HepG2 (cell line): ENCODE results near the gene CLASP1. TPM values are rescaled to one million over a fixed set of nuclear protein-coding genes. Genes with fewer than 3 reads are reported as not detected.

Source experiments
- ATAC-seq: fragments of 200-7000 bp; cut with Tn5 transposase; 3 replicates; pipeline ENCODE4 v1.9.1; 2020; ENCODE audit warnings: mild to moderate bottlenecking, moderate library complexity
- BruUV-seq: library from RNA; stranded (reverse); fragments of 400-500 nt; replicated peaks from 2 replicates; lab custom pipeline; 2021; lab: Mats Ljungman, UMichigan
- CTCF ChIA-PET: fragments of 300-600 bp; formaldehyde crosslinking; extraction: SDS; loops from one replicate; lab custom pipeline; 2021; ENCODE audit warnings: low total read pairs, inconsistent platforms, low intra/inter-chr PET ratio; lab: Yijun Ruan, JAX
- POLR2A ChIA-PET: fragments of 350-600 bp; sonication (Branson Sonifier 250); formaldehyde crosslinking; loops from one replicate; lab custom pipeline; 2020; ENCODE audit warnings: antibody characterized with exemption, inconsistent platforms; lab: Yijun Ruan, JAX
- DNase-seq: peaks from one replicate; pipeline ENCODE4 v3.0.0-alpha.2; 2015; ENCODE audit warnings: low spot score
- FAIRE-seq: peaks from 3 replicates; lab custom pipeline; 2011; peaks lifted over from hg19 to GRCh38; lab: Jason Lieb, UNC
- H2AFZ ChIP-seq: one replicate; pipeline ENCODE4 v1.6.1; 2011; ENCODE audit warnings: low read length, inconsistent platforms
- H3K27ac ChIP-seq: fragments of 300-600 bp; 3 replicates; pipeline ENCODE4 v1.8.0; 2011; ENCODE audit warnings: mixed run types, mild to moderate bottlenecking, mixed read lengths, low read length, inconsistent platforms; ENCODE audit not compliant: insufficient read depth; ENCODE audit errors: extremely low read length
- H3K27me3 ChIP-seq, 2 experiments: fragments of 200-600 bp in 1 of 2; 2 replicates in 1 of 2; 3 replicates in 1 of 2; pipeline versions ENCODE4 v1.6.0 to v1.8.0; 2011; ENCODE audit warnings: low read length in 2 of 2, mild to moderate bottlenecking in 2 of 2, moderate library complexity in 2 of 2, inconsistent platforms in 1 of 2; ENCODE audit not compliant: insufficient read depth in 2 of 2, control insufficient read depth in 1 of 2
- H3K36me3 ChIP-seq, 2 experiments: fragments of 200-600 bp in 1 of 2; replicated peaks in 1 of 2; 2 replicates in 1 of 2; 3 replicates in 1 of 2; pipeline versions ENCODE4 v1.5.1 to v1.8.0; 2011; ENCODE audit warnings: low read length in 2 of 2, inconsistent platforms in 1 of 2; ENCODE audit not compliant: insufficient read depth in 2 of 2, control insufficient read depth in 1 of 2
- H3K4me1 ChIP-seq: 2 replicates; pipeline ENCODE4 v1.5.1; 2012; ENCODE audit warnings: low read length, inconsistent platforms; ENCODE audit not compliant: insufficient read depth
- H3K4me2 ChIP-seq: 2 replicates; pipeline ENCODE4 v1.6.0; 2011; ENCODE audit warnings: low read depth, low read length, inconsistent platforms
- H3K4me3 ChIP-seq, 3 experiments: fragments of 200-600 bp in 1 of 3; sonication (generic), shearing (Covaris generic) in 1 of 3; replicated peaks in 1 of 3; 2 replicates each; pipeline ENCODE4 v1.5.1; 2011 to 2016; ENCODE audit warnings: low read length in 3 of 3, inconsistent platforms in 2 of 3, low read depth in 2 of 3, mild to moderate bottlenecking in 2 of 3, control low read depth in 1 of 3, mixed read lengths in 1 of 3; ENCODE audit not compliant: insufficient read depth in 1 of 3
- H3K79me2 ChIP-seq: one replicate; pipeline ENCODE4 v1.6.1; 2011; ENCODE audit warnings: low read length, inconsistent platforms; ENCODE audit not compliant: insufficient read depth
- H3K9ac ChIP-seq: 2 replicates; pipeline ENCODE4 v1.6.0; 2011; ENCODE audit warnings: mild to moderate bottlenecking, low read depth, low read length, inconsistent platforms; ENCODE audit not compliant: insufficient read depth
- H3K9me3 ChIP-seq: 2 replicates; pipeline ENCODE4 v1.5.1; 2012; ENCODE audit warnings: mild to moderate bottlenecking, low read length
- H4K20me1 ChIP-seq: 2 replicates; pipeline ENCODE4 v1.6.0; 2011; ENCODE audit warnings: inconsistent platforms, mild to moderate bottlenecking, low read length, moderate library complexity; ENCODE audit not compliant: insufficient read depth
- ADNP ChIP-seq: sonication (generic); formaldehyde crosslinking; IDR thresholded peaks from 2 replicates; pipeline ENCODE4 v1.4.0; 2020; ENCODE audit warnings: missing genetic modification reagents
- CREB1 ChIP-seq, 2 experiments: fragments of 450-650 bp in 1 of 2; IDR thresholded peaks; 2 replicates each; pipeline ENCODE4 v1.6.1; 2016 to 2017; ENCODE audit warnings: control low read depth in 1 of 2, mild to moderate bottlenecking in 1 of 2, missing compliant biosample characterization in 1 of 2, missing genetic modification characterization in 1 of 2
- JUNB ChIP-seq: sonication (generic); formaldehyde crosslinking; IDR thresholded peaks from 2 replicates; pipeline ENCODE4 v1.8.0; 2022; ENCODE audit warnings: missing genetic modification reagents, mild to moderate bottlenecking, borderline replicate concordance
- PRMT3 ChIP-seq: sonication (generic); formaldehyde crosslinking; IDR thresholded peaks from 2 replicates; pipeline ENCODE4 v1.8.1; 2022; ENCODE audit warnings: low read depth, mild to moderate bottlenecking, moderate library complexity, missing genetic modification reagents, borderline replicate concordance
- TSC22D2 ChIP-seq: sonication (generic); formaldehyde crosslinking; IDR thresholded peaks from 2 replicates; pipeline ENCODE4 v1.5.1; 2020; ENCODE audit warnings: missing genetic modification reagents, mild to moderate bottlenecking, borderline replicate concordance
- ZBTB1 ChIP-seq: sonication (generic); formaldehyde crosslinking; IDR thresholded peaks from 2 replicates; pipeline ENCODE4 v1.4.0; 2020; ENCODE audit warnings: missing genetic modification reagents, borderline replicate concordance
- ZKSCAN1 ChIP-seq: fragments of 150-350 bp; IDR thresholded peaks from 2 replicates; pipeline ENCODE4 v1.6.1; 2014; ENCODE audit warnings: low read length
- ZNF160 ChIP-seq: sonication (generic); formaldehyde crosslinking; IDR thresholded peaks from 2 replicates; pipeline ENCODE4 v1.8.0; 2022; ENCODE audit warnings: mild to moderate bottlenecking, inconsistent platforms, missing genetic modification reagents
- ZNF577 ChIP-seq: sonication (generic); formaldehyde crosslinking; IDR thresholded peaks from 2 replicates; pipeline ENCODE4 v1.4.0; 2020; ENCODE audit warnings: mild to moderate bottlenecking, low read depth, missing genetic modification reagents, borderline replicate concordance
- WGBS: methylation state at CpG from one replicate; pipeline ENCODE4 v1.1.6; 2017; ENCODE audit warnings: low lambda C conversion rate; 5-methylcytosine and 5-hydroxymethylcytosine counted together
- in situ Hi-C: cut with HindIII; loops from 2 replicates; pipeline ENCODE4 v1.10.0; 2017; ENCODE audit warnings: low pct_unique_long_range_greater_than_20kb; ENCODE audit not compliant: extremely low pct_ligation_motif_present
- intact Hi-C: fragments of 100-400 bp; cut with micrococcal nuclease; formaldehyde crosslinking; loops from one replicate; pipeline ENCODE4 v1.10.0; 2022; ENCODE audit not compliant: unreplicated experiment
- polyA plus RNA-seq, 8 experiments: library from polyadenylated mRNA; depleted of rRNA in 3 of 8; stranded (reverse) in 7 of 8; unstranded in 1 of 8; fragments of >200 nt; fragmentation: Illumina TruSeq in 4 of 8; extraction: Trizol in 4 of 8; gene quantifications; 2 replicates each; pipeline versions ENCODE4 v1.2.1 to v1.2.3, GENCODE V29; 2011 to 2016; ENCODE audit warnings: low read depth in 4 of 8, missing spikeins in 1 of 8, mixed read lengths in 1 of 8; ENCODE audit not compliant: insufficient read depth in 1 of 8
- total RNA-seq, 5 experiments: library from RNA; depleted of rRNA; stranded (reverse); fragments of >200 nt; fragmentation: Illumina TruSeq; extraction: Trizol; gene quantifications; 2 replicates each; pipeline ENCODE4 v1.2.3, GENCODE V29; 2016; ENCODE audit warnings: low read depth in 1 of 5
- TF ChIP-seq, protein P1 (sequence below), 2 experiments: fragments of 450-650 bp in 1 of 2; sonication (generic) in 1 of 2; formaldehyde crosslinking; IDR thresholded peaks; 2 replicates each; pipeline versions ENCODE4 v1.5.0 to v1.8.0; 2020 to 2022; ENCODE audit warnings: mild to moderate bottlenecking in 1 of 2, missing genetic modification reagents in 1 of 2

Gene CLASP1
- total and polyA plus RNA-seq, 2 of the 13 experiments (the other 11 are each of a cell fraction or from before 2014, with no cell fraction given), result 11.7 to 47.9 TPM

DNA sequence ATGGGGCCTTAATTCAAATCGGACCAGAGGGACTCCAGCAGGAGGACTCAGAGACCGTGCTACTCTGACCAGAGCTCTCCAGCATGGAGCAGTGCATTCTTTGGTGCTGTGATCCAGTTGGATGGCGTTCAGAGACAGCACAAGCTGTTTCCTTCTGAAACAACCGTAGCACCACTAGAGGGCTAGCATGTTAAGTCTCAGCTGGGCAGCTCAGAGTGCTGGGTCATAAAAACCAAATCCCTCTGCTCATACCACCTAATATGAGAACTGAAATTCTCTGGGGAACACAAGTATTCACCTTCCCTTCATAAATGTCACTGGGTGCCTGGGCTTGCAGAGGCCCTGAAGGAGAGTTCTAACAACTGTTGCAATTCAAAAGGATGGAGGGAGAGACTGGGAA is 266.5 kb downstream of the CLASP1 start:
- Histone ChIP-seq H3K27me3 (no peaks in the 10 kb centered on the region), H3K4me1 (no peaks in the 10 kb centered on the region), H3K79me2 (no peaks in the 10 kb centered on the region), H3K9ac (no peak overlapping the region), H2AFZ (no peak overlapping the region), H3K4me3 (no peak overlapping the region), H3K9me3 (no peaks in the 10 kb centered on the region), H3K36me3 (peaks cover 30 to 85% of the 10 kb centered on the region in 2 experiments), H3K27ac (no peak overlapping the region), H3K4me2 (no peak overlapping the region), H4K20me1 (no peaks in the 10 kb centered on the region)
- intact Hi-C loops (no loop called here), in situ Hi-C loops (no loop called here)
- DNase-seq, result no peak
- no TSS peak for BruUV-seq
- POLR2A ChIA-PET, result no interaction called here
- 85% methylated on average over 4 of the region's 4 CpGs for WGBS
- CTCF ChIA-PET, result no interaction called here
- FAIRE-seq, result no peak
- TF ChIP-seq TSC22D2 (no peak), ZKSCAN1 (no peak), ADNP (CRISPR knock-in tag) (no peak), ZBTB1 (CRISPR knock-in tag) (no peak), CREB1 (IDR thresholded peaks at IDR 0.05) (no peak), CREB1 (CRISPR knock-in tag; IDR thresholded peaks at IDR 0.05) (no peak), JUNB (CRISPR knock-in tag) (no peak), ZNF160 (CRISPR knock-in tag) (no peak), PRMT3 (CRISPR knock-in tag) (no peak), ZNF577 (CRISPR knock-in tag) (no peak)
- TF ChIP-seq, protein P1, sequence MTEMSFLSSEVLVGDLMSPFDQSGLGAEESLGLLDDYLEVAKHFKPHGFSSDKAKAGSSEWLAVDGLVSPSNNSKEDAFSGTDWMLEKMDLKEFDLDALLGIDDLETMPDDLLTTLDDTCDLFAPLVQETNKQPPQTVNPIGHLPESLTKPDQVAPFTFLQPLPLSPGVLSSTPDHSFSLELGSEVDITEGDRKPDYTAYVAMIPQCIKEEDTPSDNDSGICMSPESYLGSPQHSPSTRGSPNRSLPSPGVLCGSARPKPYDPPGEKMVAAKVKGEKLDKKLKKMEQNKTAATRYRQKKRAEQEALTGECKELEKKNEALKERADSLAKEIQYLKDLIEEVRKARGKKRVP (CRISPR knock-in tag; IDR thresholded peaks at IDR 0.05), result no peak
- peak; percentile 80 for ATAC-seq
